GM23338 (cell line): Measurements from ENCODE around the gene SLC25A41. TPM values are rescaled to one million over a fixed set of nuclear protein-coding genes. Genes with fewer than 3 reads are reported as not detected.

Experiments
- ATAC-seq: fragments of 200-7000 bp; cut with Tn5 transposase; 3 replicates; pipeline ENCODE4 v1.9.1; 2020
- DNase-seq: peaks from one replicate; pipeline ENCODE4 v3.0.0-alpha.2; 2015; ENCODE audit warnings: low spot score
- H2AFZ ChIP-seq: fragments of 200-600 bp; sonication (generic); 2 replicates; pipeline ENCODE4 v1.8.0; 2016; ENCODE audit warnings: antibody characterized with exemption, mild to moderate bottlenecking, moderate library complexity
- H3F3A ChIP-seq: fragments of 200-600 bp; sonication (generic); replicated peaks from 2 replicates; pipeline ENCODE4 v1.8.0; 2017; ENCODE audit warnings: antibody characterized with exemption, mixed run types, low read depth
- H3K27ac ChIP-seq: fragments of 200-600 bp; sonication (generic); 2 replicates; pipeline ENCODE4 v1.6.1; 2016; ENCODE audit warnings: low read depth
- H3K27me3 ChIP-seq: fragments of 200-600 bp; sonication (generic); 2 replicates; pipeline ENCODE4 v1.8.0; 2016; ENCODE audit warnings: mild to moderate bottlenecking, mixed run types, moderate library complexity; ENCODE audit not compliant: insufficient read depth
- H3K36me3 ChIP-seq: fragments of 200-600 bp; sonication (generic); 2 replicates; pipeline ENCODE4 v1.8.0; 2016; ENCODE audit warnings: mild to moderate bottlenecking; ENCODE audit not compliant: insufficient read depth
- H3K4me1 ChIP-seq: fragments of 200-600 bp; sonication (generic); 2 replicates; pipeline ENCODE4 v1.8.0; 2016; ENCODE audit warnings: mild to moderate bottlenecking, moderate library complexity; ENCODE audit not compliant: insufficient read depth
- H3K4me2 ChIP-seq: fragments of 200-600 bp; sonication (generic); 2 replicates; pipeline ENCODE4 v1.7.1; 2017; ENCODE audit warnings: mixed run types
- H3K4me3 ChIP-seq: fragments of 200-600 bp; sonication (generic); 2 replicates; pipeline ENCODE4 v1.6.1; 2016; ENCODE audit warnings: mixed run types
- H3K79me2 ChIP-seq: fragments of 200-600 bp; sonication (generic); replicated peaks from 2 replicates; pipeline ENCODE4 v1.8.0; 2017; ENCODE audit warnings: mild to moderate bottlenecking; ENCODE audit not compliant: insufficient read depth
- H3K9me2 ChIP-seq: fragments of 200-600 bp; sonication (generic); 2 replicates; pipeline ENCODE4 v1.8.0; 2017; ENCODE audit not compliant: insufficient read depth
- H4K20me1 ChIP-seq: fragments of 200-600 bp; sonication (generic); replicated peaks from 2 replicates; pipeline ENCODE4 v1.8.0; 2017; ENCODE audit warnings: mild to moderate bottlenecking; ENCODE audit not compliant: insufficient read depth
- H3K27ac Mint-ChIP-seq: 2 replicates; pipeline ENCODE4 v1.8.0; 2020; ENCODE audit warnings: inconsistent platforms, mild to moderate bottlenecking, moderate library complexity, mixed read lengths
- H3K27me3 Mint-ChIP-seq: 3 replicates; pipeline ENCODE4 v1.8.0; 2022; ENCODE audit warnings: low read depth, mild to moderate bottlenecking, moderate library complexity, mixed read lengths, inconsistent platforms; ENCODE audit not compliant: insufficient read depth, poor library complexity
- H3K36me3 Mint-ChIP-seq: 3 replicates; pipeline ENCODE4 v1.8.0; 2021; ENCODE audit warnings: low read depth, mild to moderate bottlenecking, inconsistent platforms, moderate library complexity, mixed read lengths
- H3K4me1 Mint-ChIP-seq: 3 replicates; pipeline ENCODE4 v1.8.0; 2020; ENCODE audit warnings: mild to moderate bottlenecking, inconsistent platforms, mixed read lengths
- H3K4me3 Mint-ChIP-seq: 3 replicates; pipeline ENCODE4 v1.8.0; 2021; ENCODE audit warnings: moderate library complexity, mild to moderate bottlenecking, inconsistent platforms, mixed read lengths
- H3K9me3 Mint-ChIP-seq: 3 replicates; pipeline ENCODE4 v1.8.0; 2020; ENCODE audit warnings: moderate library complexity, mild to moderate bottlenecking, inconsistent platforms, mixed read lengths
- CREB1 ChIP-seq: fragments of 250-450 bp; sonication (Bioruptor Pico); IDR thresholded peaks from 2 replicates; pipeline ENCODE4 v1.5.0; 2020; ENCODE audit warnings: low read depth, mild to moderate bottlenecking, moderate library complexity
- EZH2 ChIP-seq: fragments of 200-600 bp; sonication (generic); IDR thresholded peaks from one replicate; pipeline ENCODE4 v1.8.0; 2017; ENCODE audit warnings: antibody characterized with exemption, mild to moderate bottlenecking, low read depth; ENCODE audit not compliant: unreplicated experiment
- EZH2phosphoT487 ChIP-seq: fragments of 200-600 bp; sonication (generic); IDR thresholded peaks from one replicate; pipeline ENCODE4 v1.8.1; 2018; ENCODE audit warnings: antibody characterized with exemption; ENCODE audit not compliant: unreplicated experiment
- JUNB ChIP-seq: IDR thresholded peaks from one replicate; pipeline ENCODE4 v1.6.1; 2016; ENCODE audit warnings: antibody characterized with exemption; ENCODE audit not compliant: unreplicated experiment
- POLR2AphosphoS5 ChIP-seq: IDR thresholded peaks from 2 replicates; pipeline ENCODE4 v1.6.1; 2016; ENCODE audit warnings: antibody characterized with exemption, low read depth
- STAT1 ChIP-seq: IDR thresholded peaks from one replicate; pipeline ENCODE4 v1.6.1; 2016; ENCODE audit warnings: antibody characterized with exemption; ENCODE audit not compliant: unreplicated experiment
- ZNF114 ChIP-seq: fragments of 250-450 bp; sonication (Bioruptor Pico); IDR thresholded peaks from 2 replicates; pipeline ENCODE4 v1.5.0; 2020; ENCODE audit warnings: mild to moderate bottlenecking, moderate library complexity
- ZNF331 ChIP-seq: fragments of 250-450 bp; sonication (Bioruptor Pico); IDR thresholded peaks from 2 replicates; pipeline ENCODE4 v1.5.0; 2020; ENCODE audit warnings: low read depth, mild to moderate bottlenecking, moderate library complexity
- polyA plus RNA-seq: library from polyadenylated mRNA; unstranded; fragments of >200 nt; fragmentation: Nextera tagmentation; extraction: Ambion mirVana; gene quantifications from 2 replicates; pipeline ENCODE4 v1.2.1, GENCODE V29; 2016
- total RNA-seq: library from RNA; depleted of rRNA; stranded (reverse); fragments of >200 nt; shearing (Covaris generic); gene quantifications from 2 replicates; pipeline ENCODE4 v1.2.3, GENCODE V29; 2014
- TF ChIP-seq, protein P1 (sequence below): fragments of 250-450 bp; sonication (Bioruptor Pico); IDR thresholded peaks from 2 replicates; pipeline ENCODE4 v1.5.0; 2020; ENCODE audit warnings: mild to moderate bottlenecking, moderate library complexity
- TF ChIP-seq, protein P2 (sequence below): IDR thresholded peaks from one replicate; pipeline ENCODE4 v1.6.1; 2018; ENCODE audit warnings: antibody characterized with exemption; ENCODE audit not compliant: unreplicated experiment
- TF ChIP-seq, protein P3 (sequence below): IDR thresholded peaks from 2 replicates; pipeline ENCODE4 v1.6.1; 2016; ENCODE audit warnings: antibody characterized with exemption

Gene SLC25A41
- total and polyA plus RNA-seq, 2 experiments from 2014 or later: 0.24 to 0.35 TPM

DNA sequence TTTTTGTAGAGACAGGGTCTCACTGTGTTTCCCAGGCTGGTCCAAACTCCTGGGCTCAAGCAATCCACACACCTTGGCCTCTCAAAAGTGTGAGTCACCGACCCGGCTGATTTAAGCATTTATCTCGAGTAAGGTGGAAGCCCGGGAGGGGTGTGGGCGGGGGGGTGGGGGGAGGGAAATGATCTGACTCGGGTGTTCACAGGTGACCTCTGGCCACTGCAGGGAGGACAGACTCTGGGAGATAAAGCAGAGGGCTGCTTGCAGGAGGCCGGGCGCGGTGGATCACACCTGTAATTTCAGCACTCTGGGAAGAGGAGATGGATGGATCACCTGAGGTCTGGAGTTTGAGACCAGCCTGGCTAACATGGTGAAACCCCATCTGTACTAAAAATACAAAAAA, 40.1 kb upstream of the SLC25A41 start (continued):
- TF ChIP-seq, protein P1, sequence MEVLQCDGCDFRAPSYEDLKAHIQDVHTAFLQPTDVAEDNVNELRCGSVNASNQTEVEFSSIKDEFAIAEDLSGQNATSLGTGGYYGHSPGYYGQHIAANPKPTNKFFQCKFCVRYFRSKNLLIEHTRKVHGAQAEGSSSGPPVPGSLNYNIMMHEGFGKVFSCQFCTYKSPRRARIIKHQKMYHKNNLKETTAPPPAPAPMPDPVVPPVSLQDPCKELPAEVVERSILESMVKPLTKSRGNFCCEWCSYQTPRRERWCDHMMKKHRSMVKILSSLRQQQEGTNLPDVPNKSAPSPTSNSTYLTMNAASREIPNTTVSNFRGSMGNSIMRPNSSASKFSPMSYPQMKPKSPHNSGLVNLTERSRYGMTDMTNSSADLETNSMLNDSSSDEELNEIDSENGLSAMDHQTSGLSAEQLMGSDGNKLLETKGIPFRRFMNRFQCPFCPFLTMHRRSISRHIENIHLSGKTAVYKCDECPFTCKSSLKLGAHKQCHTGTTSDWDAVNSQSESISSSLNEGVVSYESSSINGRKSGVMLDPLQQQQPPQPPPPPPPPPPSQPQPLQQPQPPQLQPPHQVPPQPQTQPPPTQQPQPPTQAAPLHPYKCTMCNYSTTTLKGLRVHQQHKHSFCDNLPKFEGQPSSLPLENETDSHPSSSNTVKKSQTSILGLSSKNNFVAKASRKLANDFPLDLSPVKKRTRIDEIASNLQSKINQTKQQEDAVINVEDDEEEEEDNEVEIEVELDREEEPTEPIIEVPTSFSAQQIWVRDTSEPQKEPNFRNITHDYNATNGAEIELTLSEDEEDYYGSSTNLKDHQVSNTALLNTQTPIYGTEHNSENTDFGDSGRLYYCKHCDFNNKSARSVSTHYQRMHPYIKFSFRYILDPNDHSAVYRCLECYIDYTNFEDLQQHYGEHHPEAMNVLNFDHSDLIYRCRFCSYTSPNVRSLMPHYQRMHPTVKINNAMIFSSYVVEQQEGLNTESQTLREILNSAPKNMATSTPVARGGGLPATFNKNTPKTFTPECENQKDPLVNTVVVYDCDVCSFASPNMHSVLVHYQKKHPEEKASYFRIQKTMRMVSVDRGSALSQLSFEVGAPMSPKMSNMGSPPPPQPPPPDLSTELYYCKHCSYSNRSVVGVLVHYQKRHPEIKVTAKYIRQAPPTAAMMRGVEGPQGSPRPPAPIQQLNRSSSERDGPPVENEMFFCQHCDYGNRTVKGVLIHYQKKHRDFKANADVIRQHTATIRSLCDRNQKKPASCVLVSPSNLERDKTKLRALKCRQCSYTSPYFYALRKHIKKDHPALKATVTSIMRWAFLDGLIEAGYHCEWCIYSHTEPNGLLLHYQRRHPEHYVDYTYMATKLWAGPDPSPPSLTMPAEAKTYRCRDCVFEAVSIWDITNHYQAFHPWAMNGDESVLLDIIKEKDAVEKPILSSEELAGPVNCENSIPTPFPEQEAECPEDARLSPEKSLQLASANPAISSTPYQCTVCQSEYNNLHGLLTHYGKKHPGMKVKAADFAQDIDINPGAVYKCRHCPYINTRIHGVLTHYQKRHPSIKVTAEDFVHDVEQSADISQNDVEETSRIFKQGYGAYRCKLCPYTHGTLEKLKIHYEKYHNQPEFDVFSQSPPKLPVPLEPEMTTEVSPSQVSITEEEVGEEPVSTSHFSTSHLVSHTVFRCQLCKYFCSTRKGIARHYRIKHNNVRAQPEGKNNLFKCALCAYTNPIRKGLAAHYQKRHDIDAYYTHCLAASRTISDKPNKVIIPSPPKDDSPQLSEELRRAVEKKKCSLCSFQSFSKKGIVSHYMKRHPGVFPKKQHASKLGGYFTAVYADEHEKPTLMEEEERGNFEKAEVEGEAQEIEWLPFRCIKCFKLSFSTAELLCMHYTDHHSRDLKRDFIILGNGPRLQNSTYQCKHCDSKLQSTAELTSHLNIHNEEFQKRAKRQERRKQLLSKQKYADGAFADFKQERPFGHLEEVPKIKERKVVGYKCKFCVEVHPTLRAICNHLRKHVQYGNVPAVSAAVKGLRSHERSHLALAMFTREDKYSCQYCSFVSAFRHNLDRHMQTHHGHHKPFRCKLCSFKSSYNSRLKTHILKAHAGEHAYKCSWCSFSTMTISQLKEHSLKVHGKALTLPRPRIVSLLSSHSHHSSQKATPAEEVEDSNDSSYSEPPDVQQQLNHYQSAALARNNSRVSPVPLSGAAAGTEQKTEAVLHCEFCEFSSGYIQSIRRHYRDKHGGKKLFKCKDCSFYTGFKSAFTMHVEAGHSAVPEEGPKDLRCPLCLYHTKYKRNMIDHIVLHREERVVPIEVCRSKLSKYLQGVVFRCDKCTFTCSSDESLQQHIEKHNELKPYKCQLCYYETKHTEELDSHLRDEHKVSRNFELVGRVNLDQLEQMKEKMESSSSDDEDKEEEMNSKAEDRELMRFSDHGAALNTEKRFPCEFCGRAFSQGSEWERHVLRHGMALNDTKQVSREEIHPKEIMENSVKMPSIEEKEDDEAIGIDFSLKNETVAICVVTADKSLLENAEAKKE (CRISPR knock-in tag): no peak

DNA sequence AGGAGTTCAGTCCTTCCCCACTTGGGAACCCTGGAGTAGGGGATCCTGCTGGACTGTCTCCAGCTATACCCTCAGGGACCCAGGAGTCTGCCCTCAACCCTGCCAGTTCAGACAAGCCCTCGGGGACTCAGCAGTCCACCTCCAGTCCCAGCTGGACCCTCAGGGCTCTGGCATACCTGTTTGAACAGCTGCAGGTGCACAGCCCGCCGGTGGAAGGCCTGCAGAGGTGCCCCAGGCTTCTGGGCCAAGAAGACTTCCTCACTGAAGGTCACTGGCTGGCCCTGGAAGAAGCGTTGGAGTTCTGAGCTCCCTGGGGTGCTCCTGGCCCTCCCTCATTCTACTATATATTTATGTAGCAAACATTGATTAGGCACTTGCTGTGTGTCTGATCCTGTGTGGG, 39.1 kb upstream of the SLC25A41 start:
- no peaks in the 10 kb centered on the region for H3K9me2 ChIP-seq
- no peak overlapping the region for H2AFZ ChIP-seq
- H3F3A ChIP-seq: no peaks in the 10 kb centered on the region
- ATAC-seq (no peak), DNase-seq (no peak)
- no peak overlapping the region for H3K4me3 Mint-ChIP-seq
- no peak overlapping the region for H3K27ac Mint-ChIP-seq
- H3K9me3 Mint-ChIP-seq: no peaks in the 10 kb centered on the region
- H3K36me3 Mint-ChIP-seq: peaks cover 4% of the 10 kb centered on the region; the same call in 1 of the 3 replicates
- H3K79me2 ChIP-seq: no peaks in the 10 kb centered on the region
- peaks cover 10% of the 10 kb centered on the region; the same call in 2 of the 3 replicates for H3K4me1 Mint-ChIP-seq
- H4K20me1 ChIP-seq: no peaks in the 10 kb centered on the region
- H3K36me3 ChIP-seq: no peaks in the 10 kb centered on the region
- H3K27me3 Mint-ChIP-seq: peaks cover 12% of the 10 kb centered on the region
- no peak overlapping the region for H3K4me2 ChIP-seq
- no peak overlapping the region for H3K4me3 ChIP-seq
- peaks cover 14% of the 10 kb centered on the region for H3K27me3 ChIP-seq
- no peaks in the 10 kb centered on the region; the same call in 1 of the 2 replicates for H3K4me1 ChIP-seq
- H3K27ac ChIP-seq: no peak overlapping the region
- no peak for TF ChIP-seq EZH2
- TF ChIP-seq POLR2AphosphoS5: no peak
- TF ChIP-seq ZNF331 (CRISPR knock-in tag): no peak
- TF ChIP-seq, protein P2, sequence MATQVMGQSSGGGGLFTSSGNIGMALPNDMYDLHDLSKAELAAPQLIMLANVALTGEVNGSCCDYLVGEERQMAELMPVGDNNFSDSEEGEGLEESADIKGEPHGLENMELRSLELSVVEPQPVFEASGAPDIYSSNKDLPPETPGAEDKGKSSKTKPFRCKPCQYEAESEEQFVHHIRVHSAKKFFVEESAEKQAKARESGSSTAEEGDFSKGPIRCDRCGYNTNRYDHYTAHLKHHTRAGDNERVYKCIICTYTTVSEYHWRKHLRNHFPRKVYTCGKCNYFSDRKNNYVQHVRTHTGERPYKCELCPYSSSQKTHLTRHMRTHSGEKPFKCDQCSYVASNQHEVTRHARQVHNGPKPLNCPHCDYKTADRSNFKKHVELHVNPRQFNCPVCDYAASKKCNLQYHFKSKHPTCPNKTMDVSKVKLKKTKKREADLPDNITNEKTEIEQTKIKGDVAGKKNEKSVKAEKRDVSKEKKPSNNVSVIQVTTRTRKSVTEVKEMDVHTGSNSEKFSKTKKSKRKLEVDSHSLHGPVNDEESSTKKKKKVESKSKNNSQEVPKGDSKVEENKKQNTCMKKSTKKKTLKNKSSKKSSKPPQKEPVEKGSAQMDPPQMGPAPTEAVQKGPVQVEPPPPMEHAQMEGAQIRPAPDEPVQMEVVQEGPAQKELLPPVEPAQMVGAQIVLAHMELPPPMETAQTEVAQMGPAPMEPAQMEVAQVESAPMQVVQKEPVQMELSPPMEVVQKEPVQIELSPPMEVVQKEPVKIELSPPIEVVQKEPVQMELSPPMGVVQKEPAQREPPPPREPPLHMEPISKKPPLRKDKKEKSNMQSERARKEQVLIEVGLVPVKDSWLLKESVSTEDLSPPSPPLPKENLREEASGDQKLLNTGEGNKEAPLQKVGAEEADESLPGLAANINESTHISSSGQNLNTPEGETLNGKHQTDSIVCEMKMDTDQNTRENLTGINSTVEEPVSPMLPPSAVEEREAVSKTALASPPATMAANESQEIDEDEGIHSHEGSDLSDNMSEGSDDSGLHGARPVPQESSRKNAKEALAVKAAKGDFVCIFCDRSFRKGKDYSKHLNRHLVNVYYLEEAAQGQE: no peak
- no peak for TF ChIP-seq STAT1
- no peak for TF ChIP-seq EZH2phosphoT487
- TF ChIP-seq, protein P3, sequence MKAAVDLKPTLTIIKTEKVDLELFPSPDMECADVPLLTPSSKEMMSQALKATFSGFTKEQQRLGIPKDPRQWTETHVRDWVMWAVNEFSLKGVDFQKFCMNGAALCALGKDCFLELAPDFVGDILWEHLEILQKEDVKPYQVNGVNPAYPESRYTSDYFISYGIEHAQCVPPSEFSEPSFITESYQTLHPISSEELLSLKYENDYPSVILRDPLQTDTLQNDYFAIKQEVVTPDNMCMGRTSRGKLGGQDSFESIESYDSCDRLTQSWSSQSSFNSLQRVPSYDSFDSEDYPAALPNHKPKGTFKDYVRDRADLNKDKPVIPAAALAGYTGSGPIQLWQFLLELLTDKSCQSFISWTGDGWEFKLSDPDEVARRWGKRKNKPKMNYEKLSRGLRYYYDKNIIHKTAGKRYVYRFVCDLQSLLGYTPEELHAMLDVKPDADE: no peak
- no peak for TF ChIP-seq CREB1 (CRISPR knock-in tag)
- no peak for TF ChIP-seq JUNB
- TF ChIP-seq ZNF114 (CRISPR knock-in tag): no peak
